Stimulated activated effector memory CD8-positive, alpha-beta T cell treated with anti-CD3 and anti-CD28 coated beads, Interleukin-12 subunit alpha, Interleukin-12 subunit beta, amount 100 ng/mL, for 72 hours (primary cell): ENCODE data around the gene ADARB1.

Experiments used
- ATAC-seq: fragments of 150-1000 bp; cut with Tn5 transposase; 2 replicates; pipeline ENCODE4 v1.10.0; 2021
- DNase-seq, 2 donors: peaks; one replicate each; pipeline ENCODE4 v3.0.0; 2021 to 2022; ENCODE audit warnings: low spot score in 2 of 2
- H3K27ac Mint-ChIP-seq: one replicate; pipeline ENCODE4 v1.8.0; 2022; ENCODE audit warnings: mild to moderate bottlenecking, mixed read lengths
- H3K36me3 Mint-ChIP-seq: one replicate; pipeline ENCODE4 v1.8.0; 2022; ENCODE audit warnings: mild to moderate bottlenecking, mixed read lengths
- H3K4me1 Mint-ChIP-seq: one replicate; pipeline ENCODE4 v1.8.0; 2022; ENCODE audit warnings: mixed read lengths
- H3K4me3 Mint-ChIP-seq: one replicate; pipeline ENCODE4 v1.8.0; 2022; ENCODE audit warnings: mild to moderate bottlenecking, mixed read lengths
- H3K9me3 Mint-ChIP-seq: one replicate; pipeline ENCODE4 v1.8.0; 2022; ENCODE audit warnings: mixed read lengths

Gene ADARB1

DNA sequence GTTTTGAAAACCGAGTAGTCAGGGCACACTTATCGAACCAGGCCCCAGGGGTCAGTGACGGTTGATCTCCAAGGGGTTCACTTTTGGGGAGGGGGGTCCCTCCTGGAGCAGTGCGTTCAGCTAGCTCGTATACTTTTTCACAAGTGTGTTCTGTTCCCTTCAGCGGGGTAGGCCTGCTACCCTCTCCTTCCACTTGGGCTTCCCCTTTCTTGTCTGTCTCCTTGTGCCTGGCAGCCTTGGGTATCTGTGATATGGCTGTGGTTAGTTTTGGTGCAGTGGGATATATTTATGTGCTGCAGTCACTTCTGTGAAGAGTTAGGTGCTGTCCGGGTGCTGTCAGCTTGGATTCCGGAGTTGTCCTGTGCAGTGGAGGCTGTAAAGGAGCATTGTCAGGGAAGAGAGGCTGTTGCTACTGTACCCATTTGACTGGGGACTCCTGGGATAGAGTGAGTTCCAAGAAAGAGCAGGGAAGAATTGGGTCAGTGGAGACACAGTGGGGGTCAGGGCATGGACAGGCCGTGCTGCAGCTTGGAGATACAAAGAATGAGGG lies 29.7 kb downstream of the ADARB1 start:
- H3K36me3 Mint-ChIP-seq: no peaks in the 10 kb centered on the region
- H3K4me1 Mint-ChIP-seq: peaks cover 34% of the 10 kb centered on the region
- peak overlapping the region; percentile 2 for H3K4me3 Mint-ChIP-seq
- no peaks in the 10 kb centered on the region for H3K9me3 Mint-ChIP-seq
- H3K27ac Mint-ChIP-seq: peak overlapping the region; percentile 3
- ATAC-seq (no peak), DNase-seq (no peak)

- Mint-ChIP-seq H3K9me3 (no peaks in the 10 kb centered on the region), H3K27ac (peak overlapping the region; percentile 3), H3K4me1 (peaks cover 38% of the 10 kb centered on the region), H3K4me3 (peak overlapping the region; percentile 2), H3K36me3 (no peaks in the 10 kb centered on the region)
- DNase-seq: no peak
- peak; percentile 75 for ATAC-seq
Observed at GRCh38 chr21:45104560-45104959, 30.2 kb downstream of the ADARB1 start.

DNA sequence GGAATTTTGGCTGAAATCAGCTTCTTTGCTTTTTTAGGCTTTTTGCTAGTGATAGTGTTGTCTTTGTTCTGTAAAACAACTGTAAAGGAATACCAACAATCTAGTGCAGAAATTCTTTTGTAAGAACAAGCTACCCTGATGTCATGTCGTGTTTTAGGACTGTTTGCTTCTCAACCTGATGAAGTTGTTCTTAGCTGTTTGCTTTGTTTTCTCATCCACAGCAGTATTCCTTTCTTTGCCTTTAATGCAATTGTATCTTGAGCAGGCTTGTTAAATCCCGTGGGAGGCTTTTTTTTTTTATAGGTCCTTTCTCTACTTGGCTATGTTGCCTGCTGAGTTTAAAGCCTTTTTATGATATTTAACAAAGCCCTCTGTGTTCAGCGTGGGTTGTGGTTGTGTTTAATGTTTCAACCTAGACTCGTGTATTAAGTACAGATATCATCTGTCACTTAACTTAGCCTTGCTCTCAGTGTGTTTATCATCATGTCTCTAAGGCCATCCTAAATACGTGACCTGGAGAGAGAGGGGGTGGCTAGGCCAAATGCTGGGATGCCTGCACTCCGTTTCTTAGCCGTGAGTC lies 31.6 kb downstream of the ADARB1 start:
- ATAC-seq (no peak), DNase-seq (no peak)
- Mint-ChIP-seq H3K36me3 (no peaks in the 10 kb centered on the region), H3K27ac (no peak overlapping the region), H3K4me3 (no peak overlapping the region), H3K9me3 (no peaks in the 10 kb centered on the region), H3K4me1 (peaks cover 50% of the 10 kb centered on the region)

DNA sequence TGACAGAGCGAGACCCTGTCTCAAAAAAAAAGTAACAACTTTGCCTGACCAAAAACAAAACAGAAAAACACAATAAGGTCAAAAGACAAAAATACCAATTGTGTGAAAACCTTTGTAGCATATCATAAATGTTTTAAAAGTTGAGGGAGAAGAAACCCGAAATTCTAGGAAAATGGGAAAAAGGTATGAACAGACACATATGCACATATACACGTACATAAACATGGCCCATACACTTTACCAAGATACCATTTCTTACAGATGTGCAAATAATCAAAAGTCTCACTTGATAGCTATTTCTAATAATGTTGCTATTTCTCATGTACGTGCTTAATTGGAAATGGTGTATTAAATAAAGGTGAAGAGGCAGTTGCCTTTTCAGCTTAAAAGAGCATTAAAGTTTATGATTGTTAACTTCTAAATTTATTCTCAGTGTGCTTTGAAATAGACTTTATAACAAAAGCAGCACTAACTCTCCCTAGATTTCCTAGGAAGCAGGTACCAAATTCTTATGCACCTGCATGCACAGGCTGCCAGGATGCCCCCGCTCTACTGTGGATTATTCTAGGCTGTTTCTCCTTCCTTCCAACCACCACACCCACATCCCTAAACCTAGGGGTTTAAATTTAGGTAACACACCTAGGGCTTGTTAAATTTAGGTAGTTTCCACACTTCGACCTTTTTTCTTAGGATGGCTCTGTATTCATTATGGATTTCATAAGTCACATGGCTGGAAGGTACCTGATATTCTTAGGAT lies 33.8 kb downstream of the ADARB1 start:
- Mint-ChIP-seq H3K27ac (no peak overlapping the region), H3K4me1 (peaks cover 69% of the 10 kb centered on the region), H3K9me3 (no peaks in the 10 kb centered on the region), H3K36me3 (no peaks in the 10 kb centered on the region), H3K4me3 (peak overlapping the region; percentile 51)
- ATAC-seq: no peak
- no peak for DNase-seq

- Mint-ChIP-seq H3K4me3 (peak overlapping the region; percentile 51), H3K4me1 (peaks cover 65% of the 10 kb centered on the region), H3K36me3 (no peaks in the 10 kb centered on the region), H3K27ac (peak overlapping the region; percentile 50), H3K9me3 (no peaks in the 10 kb centered on the region)
- DNase-seq (no peak), ATAC-seq (peak; percentile 55)
Observed at GRCh38 chr21:45108808-45109781, 34.7 kb downstream of the ADARB1 start.

DNA sequence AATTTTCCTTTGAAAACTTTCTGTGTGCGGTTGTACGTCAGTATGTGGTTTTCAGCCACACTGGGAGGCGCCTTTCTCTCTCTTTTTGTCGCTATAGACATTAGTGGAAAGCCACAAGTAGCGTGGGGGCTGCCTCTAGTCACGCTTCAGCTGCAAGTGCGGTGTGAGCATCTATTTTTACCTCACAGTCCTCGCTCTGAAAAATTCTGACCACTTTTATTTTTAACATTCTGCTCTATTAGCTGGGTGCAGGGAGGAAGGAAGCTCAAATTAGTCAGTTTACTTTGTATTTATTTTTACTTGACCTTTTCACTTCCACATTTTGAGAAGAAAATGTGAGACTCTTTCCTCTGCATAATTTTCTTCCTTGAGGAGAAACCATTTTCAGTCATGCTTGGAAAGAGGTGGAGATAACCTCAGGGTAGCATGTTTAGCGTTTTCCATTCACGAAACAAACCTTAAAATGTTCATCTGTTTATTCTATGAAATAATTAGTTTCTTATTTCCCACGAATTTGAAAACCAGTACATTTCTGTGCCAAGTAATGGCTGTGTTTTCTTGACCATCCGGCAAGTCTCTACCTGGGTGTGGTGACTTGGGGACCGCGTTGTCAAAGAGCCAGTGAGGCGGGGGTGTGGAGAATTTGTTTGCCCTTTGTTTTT lies 35.6 kb downstream of the ADARB1 start:
- peak overlapping the region; percentile 51 for H3K4me3 Mint-ChIP-seq
- H3K27ac Mint-ChIP-seq: peak overlapping the region; percentile 50
- peaks cover 62% of the 10 kb centered on the region for H3K4me1 Mint-ChIP-seq
- DNase-seq (no peak), ATAC-seq (peak; percentile 91)
- no peaks in the 10 kb centered on the region for H3K9me3 Mint-ChIP-seq
- H3K36me3 Mint-ChIP-seq: no peaks in the 10 kb centered on the region

DNA sequence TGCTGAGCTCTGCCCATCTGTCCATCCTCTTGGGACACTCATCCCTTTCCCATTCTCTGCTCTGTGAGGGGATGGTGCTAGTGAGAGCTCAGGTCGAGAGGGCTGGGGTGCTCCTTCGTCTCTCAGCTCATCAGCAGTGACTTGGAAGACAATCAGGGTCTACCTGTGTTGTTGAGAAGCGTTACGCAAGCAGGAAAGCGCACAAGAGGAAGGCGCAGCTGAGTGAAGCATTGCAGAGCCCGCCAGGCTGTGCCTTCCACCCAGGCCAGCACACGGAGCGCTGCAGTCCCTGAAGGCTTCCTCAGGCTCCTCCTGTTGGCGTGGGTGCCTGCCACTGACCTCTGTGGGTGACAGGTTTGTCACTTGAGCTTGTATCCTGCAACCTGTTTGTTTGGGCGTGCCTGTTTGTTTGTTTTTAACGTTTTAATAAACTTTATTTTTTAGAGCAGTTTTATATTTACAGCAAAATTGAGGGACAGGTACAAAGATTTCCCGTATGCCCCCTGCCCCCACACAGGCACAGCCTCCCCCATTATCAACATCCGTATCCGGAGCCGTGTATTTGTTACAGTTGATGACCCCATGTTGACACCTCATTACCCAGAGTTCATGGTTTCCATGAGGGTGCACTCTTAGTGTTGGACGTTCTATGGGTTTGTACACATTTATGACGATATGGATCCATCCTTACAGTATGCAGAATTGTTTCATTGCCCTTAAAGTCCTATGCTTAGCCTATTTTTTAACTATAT lies 36.7 kb downstream of the ADARB1 start:
- H3K9me3 Mint-ChIP-seq: no peaks in the 10 kb centered on the region
- H3K27ac Mint-ChIP-seq: peak overlapping the region; percentile 54
- peaks cover 65% of the 10 kb centered on the region for H3K4me1 Mint-ChIP-seq
- no peak for DNase-seq
- peak overlapping the region; percentile 51 for H3K4me3 Mint-ChIP-seq
- ATAC-seq: no peak
- no peaks in the 10 kb centered on the region for H3K36me3 Mint-ChIP-seq

- ATAC-seq (no peak), DNase-seq (no peak)
- Mint-ChIP-seq H3K27ac (no peak overlapping the region), H3K4me3 (no peak overlapping the region), H3K36me3 (no peaks in the 10 kb centered on the region), H3K4me1 (peaks cover 59% of the 10 kb centered on the region), H3K9me3 (no peaks in the 10 kb centered on the region)
Observed at GRCh38 chr21:45111703-45112102, 37.3 kb downstream of the ADARB1 start.

GRCh38 chr21:45112371-45112770 lies 38.0 kb downstream of the ADARB1 start:
- Mint-ChIP-seq H3K9me3 (no peaks in the 10 kb centered on the region), H3K4me3 (no peak overlapping the region), H3K4me1 (peaks cover 57% of the 10 kb centered on the region), H3K36me3 (no peaks in the 10 kb centered on the region), H3K27ac (peak overlapping the region; percentile 50)
- DNase-seq: no peak
- no peak for ATAC-seq

GRCh38 chr21:45113543-45113942 lies 39.2 kb downstream of the ADARB1 start:
- ATAC-seq: no peak
- Mint-ChIP-seq H3K4me1 (peaks cover 56% of the 10 kb centered on the region), H3K36me3 (no peaks in the 10 kb centered on the region), H3K27ac (no peak overlapping the region), H3K9me3 (no peaks in the 10 kb centered on the region), H3K4me3 (no peak overlapping the region)
- no peak for DNase-seq

DNA sequence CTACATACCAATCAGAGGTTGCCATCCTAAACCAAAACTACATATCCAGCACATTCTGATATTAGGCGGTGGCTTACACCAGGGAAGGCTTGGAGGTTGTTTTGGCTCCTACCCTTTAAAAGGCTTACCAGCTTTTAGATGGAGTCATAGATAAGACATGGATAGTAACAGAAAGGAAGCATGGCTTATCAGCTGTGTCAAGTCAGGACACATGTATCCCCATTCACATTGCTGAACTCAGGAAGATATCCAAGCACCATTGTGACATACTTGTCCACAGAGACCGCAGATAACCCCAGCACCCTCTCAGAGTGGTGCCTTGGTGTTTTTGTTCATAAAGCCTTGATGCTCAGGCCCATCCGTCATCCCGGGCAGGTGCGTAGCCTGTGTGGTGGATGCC lies 39.7 kb downstream of the ADARB1 start:
- no peaks in the 10 kb centered on the region for H3K9me3 Mint-ChIP-seq
- no peak overlapping the region for H3K27ac Mint-ChIP-seq
- H3K4me1 Mint-ChIP-seq: peaks cover 50% of the 10 kb centered on the region
- no peak for ATAC-seq
- no peak overlapping the region for H3K4me3 Mint-ChIP-seq
- no peaks in the 10 kb centered on the region for H3K36me3 Mint-ChIP-seq
- no peak for DNase-seq

- no peak overlapping the region for H3K27ac Mint-ChIP-seq
- no peaks in the 10 kb centered on the region for H3K9me3 Mint-ChIP-seq
- no peaks in the 10 kb centered on the region for H3K36me3 Mint-ChIP-seq
- H3K4me1 Mint-ChIP-seq: peaks cover 46% of the 10 kb centered on the region
- DNase-seq: no peak
- H3K4me3 Mint-ChIP-seq: no peak overlapping the region
- no peak for ATAC-seq
Observed at GRCh38 chr21:45114475-45114874, 40.1 kb downstream of the ADARB1 start.

DNA sequence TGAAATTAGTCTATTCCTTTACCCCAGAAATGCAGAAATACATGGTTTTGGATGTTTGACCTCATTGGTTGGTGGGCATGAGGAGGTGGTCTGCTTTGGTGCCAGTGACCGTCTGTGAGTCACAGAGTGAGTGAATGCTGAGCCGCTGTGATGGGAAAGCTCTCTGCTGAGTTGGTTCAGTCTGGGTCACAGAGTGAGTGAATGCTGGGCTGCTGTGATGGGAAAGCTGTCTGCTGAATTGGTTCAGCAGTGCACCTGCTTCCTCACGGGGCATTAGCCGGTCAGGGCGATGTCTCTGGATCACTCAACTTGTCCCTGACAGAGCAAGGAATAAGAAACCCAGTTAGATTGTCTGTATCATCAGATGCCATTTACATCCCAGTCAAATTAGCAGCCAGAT lies 40.8 kb downstream of the ADARB1 start:
- H3K9me3 Mint-ChIP-seq: no peaks in the 10 kb centered on the region
- DNase-seq (no peak), ATAC-seq (no peak)
- H3K36me3 Mint-ChIP-seq: no peaks in the 10 kb centered on the region
- no peak overlapping the region for H3K27ac Mint-ChIP-seq
- H3K4me1 Mint-ChIP-seq: peaks cover 40% of the 10 kb centered on the region
- H3K4me3 Mint-ChIP-seq: no peak overlapping the region

- Mint-ChIP-seq H3K27ac (no peak overlapping the region), H3K4me3 (no peak overlapping the region), H3K9me3 (no peaks in the 10 kb centered on the region), H3K4me1 (peaks cover 35% of the 10 kb centered on the region), H3K36me3 (peaks cover 7% of the 10 kb centered on the region)
- ATAC-seq: no peak
- no peak for DNase-seq
Observed at GRCh38 chr21:45116066-45116465, 41.7 kb downstream of the ADARB1 start.
